GM21619 (cell line): ENCODE measurements around the gene SRSF12.

ENCODE experiments used
- ATAC-seq: cut with Tn5 transposase; IDR thresholded peaks from one replicate; pipeline ENCODE4 v1.9.1; 2021; ENCODE audit not compliant: unreplicated experiment

The SRSF12 gene

DNA sequence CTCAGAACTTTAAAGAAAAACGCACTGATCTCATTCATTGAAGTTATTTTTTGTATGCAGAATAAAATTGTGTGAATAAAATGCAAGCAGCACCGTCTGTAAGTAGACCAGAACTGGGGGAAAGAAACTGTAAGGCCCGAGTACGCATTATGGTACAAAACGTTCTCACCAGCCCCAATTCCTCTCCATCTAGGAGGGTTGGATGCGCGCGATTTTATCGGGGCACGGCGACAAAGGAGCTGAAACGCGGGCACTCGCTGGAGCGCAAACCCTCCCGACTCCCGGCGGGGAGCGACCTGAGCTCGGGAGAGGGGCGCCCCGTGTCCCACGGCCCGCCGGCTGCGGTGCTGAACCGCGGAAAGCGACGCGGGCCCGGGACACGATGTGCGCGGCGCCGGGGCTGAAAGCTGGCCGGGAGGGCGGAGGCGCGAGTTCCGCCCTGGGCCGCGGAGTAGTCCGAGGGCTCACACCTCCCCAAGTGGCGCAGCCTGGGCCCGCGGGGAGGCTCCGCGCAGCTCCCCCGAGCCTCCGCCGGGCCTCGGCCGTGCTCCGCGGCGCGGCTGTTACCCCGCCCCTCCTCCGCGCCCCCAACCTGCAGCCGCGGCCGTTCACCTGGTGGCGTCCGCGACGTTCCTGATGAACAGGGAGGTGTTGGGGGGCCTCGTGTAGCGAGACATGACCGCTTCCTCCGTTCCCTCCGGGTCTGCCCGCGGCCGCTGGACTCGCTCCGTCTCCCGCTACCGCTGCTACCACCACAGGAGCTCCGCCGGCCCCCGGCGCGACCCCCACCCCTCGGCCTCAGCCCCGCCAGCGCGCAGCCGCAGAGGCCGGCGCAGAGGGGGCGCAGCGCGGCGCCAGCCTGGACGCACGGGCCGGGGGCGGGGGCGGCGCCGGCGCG, at the start of gene SRSF12:
TSS of gene SRSF12 (minus strand) at position 861 of the 898 bp plus-strand sequence. CDS start at position 677, 184 bp downstream.
- peak; percentile 73 for ATAC-seq

DNA sequence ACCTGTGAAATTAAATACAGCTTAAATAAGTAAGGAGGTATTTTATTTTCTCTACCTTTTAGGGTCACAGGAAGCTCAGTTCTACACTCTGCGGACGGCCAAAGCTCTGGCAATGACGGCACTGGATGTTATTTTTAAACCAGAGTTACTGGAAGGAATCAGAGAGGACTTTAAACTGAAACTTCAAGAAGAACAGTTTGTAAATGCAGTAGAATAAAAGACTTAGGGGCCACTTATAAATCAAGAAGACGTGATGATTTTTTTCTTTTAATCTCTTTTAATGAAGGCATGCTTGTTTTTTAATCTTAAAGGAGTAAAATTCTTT, 44.1 kb upstream of the SRSF12 start:
- ATAC-seq: no peak

DNA sequence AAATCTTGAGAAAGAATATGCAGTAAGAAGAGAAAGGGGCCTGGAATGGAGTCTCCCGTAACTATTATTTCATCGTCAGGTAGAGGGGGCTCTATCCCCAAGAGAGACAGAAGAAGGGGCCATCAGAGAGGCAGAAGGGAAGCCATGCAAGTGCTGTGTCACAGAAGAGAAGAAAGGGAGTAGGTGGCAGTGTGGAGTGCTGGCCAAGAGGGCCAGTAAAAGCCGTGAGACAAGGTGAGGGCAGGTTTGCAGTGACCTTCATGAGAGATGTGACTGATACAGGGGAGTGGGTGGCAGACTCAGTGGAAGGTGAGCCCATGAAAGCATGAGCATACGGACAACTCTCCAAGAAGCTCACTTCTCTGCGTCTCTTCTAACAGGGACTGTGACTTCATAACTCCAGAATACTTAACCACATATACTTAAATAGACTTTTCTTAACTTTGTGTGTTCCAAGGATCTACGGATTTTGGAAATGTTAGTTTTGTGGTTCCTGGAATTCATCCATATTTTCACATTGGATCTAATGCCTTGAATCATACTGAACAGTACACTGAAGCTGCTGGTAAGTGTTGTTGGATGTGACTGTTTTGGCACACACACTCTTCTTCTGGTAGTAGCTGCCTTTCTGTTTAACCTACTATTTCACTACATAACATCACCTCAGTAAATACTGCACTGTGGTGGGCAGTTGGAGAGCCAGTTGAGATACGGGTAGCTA, 43.6 kb upstream of the SRSF12 start:
- no peak for ATAC-seq

DNA sequence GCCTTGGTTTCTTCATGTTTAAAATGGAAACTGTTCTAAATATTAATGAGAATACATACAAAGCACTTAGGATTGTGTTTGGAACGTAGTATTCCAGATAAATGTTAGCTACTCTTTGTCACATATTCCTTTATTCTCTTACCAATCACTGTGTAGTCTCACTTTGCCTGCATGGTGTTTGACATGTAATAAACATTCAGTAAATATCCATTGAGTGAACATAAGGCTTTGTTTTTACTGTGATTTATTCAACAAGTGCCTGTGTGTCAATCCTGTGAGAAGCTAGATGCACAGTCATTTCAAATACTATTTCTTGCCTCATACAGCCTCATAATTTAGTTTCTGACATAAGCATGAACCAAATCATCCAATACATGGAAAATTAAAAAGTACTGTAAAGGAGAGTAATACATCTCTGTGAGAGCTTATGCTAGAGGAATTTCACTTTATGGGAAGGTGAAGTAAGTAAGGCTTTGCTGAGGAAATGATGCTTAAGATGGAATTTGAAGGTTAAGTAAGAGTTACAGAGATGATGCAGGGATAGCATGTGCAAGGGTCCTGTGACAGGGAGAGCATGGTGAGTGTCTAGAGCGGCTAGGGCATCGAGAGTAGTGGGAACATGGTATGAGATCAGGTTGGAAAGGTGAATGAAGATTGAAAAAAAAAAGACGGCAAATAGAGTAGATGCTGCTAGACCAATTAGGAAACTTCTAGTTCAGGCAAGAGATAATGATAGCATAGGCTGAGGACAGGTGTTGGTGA, 42.6 kb upstream of the SRSF12 start:
- ATAC-seq: no peak

DNA sequence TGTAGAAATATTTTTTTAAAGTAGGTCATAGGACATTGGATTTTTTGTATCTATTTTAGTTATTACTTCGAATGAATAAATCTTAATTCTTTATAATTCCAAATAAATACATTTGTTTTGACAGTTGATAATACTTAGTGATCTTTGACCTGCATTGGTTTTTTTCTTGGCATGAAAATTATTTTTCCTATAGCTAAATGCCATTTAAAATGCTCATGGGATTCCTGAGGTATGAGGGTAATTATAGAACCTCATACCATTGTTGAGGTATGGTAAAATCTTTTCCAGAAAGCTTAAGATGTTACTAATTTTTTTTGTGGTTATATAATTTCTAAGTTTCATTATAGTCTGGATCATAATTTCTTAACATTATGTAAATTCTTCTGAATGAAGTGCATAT, 36.3 kb upstream of the SRSF12 start:
- ATAC-seq: no peak

DNA sequence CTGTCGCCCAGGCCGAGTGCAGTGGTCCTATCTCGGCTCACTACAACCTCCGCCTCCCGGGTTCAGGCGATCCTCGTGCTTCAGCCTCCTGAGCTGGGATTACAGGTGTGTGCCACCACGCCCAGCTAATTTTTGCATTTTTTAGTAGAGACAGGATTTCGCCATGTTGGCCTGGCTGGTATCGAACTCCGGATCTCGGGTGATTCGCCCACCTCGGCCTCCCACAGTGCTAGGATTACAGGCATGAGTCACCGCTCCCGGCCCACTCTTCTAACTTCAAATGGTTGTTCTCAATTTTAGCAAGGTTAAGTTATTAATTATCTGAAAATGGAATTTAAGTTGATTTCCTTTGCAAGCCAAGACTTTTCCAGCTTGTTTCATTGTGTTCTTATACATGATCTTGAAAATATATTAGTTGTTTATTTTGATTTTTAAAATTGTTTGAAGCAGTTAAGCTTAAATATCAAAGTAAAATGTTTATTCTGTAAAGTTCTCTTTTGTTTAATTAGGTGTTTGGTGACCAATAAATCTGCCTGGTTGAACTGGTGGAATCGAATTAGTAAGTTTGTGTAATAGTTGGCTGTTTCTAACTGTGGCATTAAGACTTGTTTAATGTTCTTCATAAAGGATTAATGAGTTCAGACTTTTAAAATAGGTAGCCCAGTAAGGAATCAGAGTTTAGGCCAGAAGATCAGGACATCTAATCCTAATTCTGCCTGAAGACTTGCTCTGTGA, 30.3 kb upstream of the SRSF12 start:
- ATAC-seq: no peak

DNA sequence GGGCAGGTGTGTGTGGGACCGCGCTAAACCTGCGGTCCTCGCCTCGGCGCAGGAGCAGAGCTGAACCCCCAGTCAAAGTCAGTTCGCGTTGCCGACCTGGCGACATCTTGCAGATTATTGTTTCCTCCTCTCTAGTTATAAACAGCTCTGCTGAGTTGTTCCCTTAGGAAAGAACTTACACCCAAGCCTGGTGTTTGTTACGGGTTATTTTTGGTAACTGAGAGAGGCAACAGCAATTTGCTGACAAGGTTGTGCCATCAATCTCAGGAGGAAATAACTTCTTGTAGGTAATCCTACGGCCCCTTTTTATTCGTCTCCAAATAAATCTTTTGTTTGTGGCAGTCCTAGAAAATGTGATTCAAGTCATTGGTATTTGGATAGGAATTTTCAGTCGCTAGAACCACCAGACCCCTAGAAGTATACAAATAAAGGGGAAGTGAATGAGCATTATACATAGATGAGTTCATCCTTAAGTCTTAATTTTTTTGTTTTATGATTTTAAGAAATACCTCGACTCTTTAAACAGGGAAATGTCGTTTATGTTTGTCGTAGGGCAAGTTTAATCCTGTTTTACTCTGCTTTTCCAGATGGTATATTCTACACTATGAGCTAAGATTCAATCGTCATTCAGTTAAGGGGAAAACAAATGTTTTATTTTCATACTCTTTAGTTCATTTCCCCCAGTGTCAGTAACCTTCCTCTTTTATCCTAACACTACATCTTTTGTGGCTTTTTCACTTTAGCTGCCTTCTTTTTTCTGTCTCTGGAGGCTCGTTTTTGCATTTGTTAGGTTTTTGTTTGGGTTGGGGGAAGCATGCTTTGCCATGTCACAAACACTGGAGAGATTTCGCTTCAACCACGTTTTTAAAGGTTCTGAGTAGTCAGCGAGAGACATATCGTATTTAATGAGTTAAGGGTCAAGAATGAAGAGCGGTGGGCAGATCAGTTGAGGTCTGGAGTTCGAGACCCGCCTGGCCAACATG, 29.1 kb upstream of the SRSF12 start:
- peak; percentile 30 for ATAC-seq

DNA sequence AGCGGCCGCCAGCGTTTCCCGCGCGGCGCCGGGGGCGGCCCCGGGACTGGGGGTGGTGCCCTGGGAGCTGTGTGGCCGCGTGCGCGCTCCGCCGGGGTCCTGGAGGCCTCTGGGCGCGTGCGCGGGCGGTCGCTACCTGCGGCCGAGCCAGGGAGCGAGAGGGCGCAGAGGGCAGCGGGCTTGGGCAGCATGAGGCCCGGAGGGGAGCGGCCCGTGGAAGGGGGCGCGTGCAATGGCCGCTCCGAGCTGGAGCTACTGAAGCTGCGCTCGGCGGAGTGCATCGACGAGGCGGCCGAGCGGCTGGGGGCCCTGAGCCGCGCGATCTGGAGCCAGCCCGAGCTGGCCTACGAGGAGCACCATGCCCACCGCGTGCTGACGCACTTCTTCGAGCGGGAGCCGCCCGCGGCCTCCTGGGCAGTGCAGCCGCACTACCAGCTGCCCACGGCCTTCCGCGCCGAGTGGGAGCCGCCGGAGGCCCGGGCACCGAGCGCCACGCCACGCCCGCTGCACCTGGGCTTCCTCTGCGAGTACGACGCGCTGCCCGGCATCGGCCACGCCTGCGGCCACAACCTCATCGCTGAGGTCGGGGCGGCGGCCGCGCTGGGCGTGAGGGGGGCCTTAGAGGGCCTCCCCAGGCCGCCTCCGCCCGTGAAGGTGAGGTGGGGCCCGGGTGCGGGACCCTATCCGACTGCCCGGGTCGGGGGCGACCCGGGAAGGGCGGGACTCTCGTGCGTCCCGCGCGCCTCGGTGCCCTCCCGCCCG, 28.3 kb upstream of the SRSF12 start, which contains the start of gene PM20D2:
TSS of gene PM20D2 (plus strand) at position 100 of the 762 bp plus-strand sequence. CDS start at position 190, 90 bp downstream.
- ATAC-seq: peak; percentile 61

DNA sequence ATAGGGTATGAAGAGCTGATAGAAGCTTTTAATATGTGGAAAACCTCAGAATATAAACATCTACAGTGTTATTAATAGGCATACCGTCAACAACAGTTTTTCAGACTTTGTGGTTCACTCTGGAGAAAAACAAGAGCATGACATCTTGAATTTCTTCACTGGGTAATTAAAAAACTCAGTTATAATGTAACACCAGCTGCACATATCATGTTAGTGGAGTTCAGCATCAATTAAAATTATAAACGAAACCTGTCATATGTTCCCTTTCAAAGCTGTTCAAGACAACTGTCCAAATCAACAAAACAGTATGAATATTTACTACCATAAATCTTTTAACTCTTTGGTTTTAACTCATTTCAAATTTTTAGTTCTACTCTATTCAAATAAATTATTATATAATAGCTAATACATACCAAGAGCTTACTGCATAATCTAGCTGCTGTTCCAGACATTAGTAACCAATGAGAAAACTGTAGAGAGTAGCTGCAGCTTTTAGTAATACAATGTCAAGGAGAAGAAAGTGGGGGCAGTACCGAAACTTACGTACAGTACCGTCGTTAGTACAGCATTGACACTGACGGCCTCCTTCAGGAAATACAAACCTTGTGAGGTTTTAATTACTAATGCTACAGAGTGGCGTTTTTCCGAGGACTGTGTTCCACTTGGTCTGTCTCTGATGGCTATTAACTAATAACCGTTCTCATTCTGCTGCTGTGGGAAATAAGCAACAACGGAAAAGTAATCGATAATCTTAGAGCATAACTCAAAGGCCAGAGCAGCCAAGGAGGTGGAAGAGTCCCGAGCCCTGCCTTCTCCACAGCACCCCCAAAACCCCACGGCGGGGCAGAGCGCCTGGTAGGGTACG, 27.5 kb upstream of the SRSF12 start:
- peak; percentile 63 for ATAC-seq

DNA sequence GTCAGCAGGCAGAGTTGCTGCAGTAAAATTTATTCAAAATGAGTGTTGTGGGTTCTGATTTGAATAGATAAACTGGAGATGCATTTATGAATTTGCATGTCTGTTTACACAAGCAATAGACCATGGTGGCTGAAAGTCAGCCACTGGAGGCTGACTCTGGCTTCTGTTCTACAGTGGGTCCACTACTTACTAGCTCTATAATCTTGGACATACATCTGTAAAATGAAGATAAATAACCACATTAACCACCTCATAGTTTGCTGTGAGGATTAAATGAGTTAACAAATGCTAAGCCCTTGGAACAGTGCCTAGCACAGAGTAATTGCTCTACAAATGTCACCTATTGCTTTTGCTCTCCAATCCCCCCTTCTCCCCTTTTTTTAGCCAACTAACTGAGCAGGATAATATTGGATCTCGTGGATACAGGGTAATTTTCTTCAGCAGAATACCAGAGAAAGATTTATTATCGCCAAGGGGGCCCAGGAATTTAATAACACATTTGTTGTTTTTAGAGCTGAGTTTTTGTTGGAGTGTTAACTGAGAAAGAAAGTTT, 26.6 kb upstream of the SRSF12 start:
- ATAC-seq: peak; percentile 35

DNA sequence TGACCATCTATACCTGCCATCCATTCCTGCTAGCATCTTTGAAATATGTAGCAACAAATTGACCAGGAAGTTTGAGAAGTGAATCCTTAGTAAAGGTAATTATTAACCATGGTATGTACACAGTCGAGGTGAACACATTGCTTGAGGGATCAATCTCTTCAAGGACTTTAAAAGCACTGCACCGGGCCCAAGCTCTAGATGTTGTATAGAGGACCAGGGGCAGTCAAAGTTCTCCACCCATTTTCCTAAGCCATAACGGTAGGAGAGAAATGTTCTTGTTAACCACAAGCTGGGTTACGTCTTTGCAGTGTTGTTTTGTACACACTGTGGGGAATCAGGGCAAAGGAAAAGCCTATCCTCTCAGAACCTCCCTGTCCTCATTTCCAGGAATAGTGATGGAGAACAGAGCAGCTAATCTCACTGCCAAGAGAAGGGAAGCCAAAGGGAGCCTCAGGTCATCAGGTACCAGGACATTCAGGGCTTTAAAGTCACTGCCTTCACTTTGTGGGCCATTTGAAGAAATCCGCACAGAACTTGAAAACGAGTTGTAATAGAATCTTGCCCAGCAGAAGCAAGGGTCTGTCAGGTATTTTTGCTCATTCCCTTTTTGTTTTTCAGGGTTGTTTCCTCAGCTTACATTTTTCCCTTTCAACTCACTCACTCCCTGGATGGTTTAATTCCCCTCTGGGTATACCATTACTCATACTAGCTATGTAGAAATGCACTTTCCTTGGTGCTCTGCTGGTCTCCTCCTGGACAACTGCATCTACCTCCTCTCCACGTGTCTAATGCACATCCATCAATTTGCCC, 22.7 kb upstream of the SRSF12 start:
- ATAC-seq: no peak

DNA sequence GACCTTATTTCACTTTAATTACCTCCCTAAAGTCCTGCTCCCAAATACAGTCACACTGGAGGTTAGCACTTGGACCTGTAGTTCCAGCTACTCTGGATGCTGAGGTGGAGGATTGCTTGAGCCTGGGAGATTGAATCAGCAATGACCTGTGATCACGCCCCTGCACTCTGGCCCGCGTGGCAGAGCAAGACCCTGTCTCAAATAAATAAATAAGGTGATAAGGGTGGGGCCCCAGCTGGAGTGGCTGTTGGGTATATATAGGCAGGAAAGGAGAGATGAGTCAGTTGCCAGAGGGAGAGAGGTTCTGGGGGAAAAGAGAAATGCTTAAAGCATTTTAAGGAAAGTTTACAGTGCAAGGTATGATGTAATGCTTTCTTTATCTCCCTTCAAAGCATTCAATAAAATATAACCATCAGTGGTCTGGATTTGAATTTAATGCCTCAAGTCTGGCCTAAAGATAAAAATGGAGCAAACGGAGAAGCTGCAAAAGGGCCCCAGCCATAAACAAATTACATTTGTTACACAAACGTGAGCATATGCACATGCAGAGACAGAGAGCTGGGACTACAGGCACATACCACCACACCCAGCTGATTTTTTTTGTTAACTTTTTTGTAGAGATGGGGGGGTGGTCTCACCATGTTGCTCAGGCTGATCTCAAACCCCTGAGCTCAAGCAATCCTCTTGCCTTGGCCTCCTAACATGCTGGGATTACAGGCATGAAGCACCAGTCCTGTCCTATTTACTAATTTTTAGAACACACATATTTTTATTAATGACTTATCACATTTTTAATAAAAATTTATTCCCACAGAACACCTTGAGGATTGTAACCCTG, 21.9 kb upstream of the SRSF12 start:
- ATAC-seq: no peak

DNA sequence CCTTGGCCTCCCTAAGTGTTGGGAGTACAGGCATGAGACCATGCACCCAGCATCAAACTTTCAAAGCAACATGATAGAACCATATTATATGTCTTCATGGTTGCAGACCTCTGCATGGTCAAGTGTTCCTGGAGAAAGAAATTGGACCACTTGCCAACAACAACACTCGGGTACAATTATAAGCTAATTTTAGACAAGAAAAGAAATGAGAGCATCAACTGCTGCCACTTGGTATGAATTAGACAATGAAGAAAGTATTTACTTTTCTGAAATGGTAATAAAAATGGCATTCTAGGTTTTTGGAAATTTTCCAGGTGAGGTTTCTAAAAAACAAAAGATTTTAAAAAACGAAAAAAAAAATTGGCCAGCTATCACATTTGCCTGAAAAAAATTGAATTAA, 20.3 kb upstream of the SRSF12 start:
- ATAC-seq: no peak

DNA sequence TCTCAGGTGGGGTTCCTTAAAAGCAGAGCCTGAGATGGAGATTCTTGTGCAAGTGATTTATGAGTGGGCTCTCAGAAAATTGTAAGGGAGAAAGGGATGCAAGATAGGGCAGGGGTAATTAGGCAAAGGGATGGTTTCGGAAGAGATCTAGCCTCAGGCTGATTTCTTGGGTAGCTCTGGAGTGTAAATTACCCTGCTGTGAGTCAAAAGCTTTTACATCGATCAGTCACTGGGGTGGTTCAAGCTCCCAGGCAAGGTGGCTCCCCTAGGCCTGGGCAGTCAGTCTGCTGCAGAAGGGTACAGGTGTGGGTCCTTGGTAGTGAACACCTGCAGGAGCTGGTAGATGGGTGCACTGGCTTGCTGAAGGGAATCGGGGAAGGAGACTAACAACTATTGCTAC, 16.9 kb upstream of the SRSF12 start:
- no peak for ATAC-seq

DNA sequence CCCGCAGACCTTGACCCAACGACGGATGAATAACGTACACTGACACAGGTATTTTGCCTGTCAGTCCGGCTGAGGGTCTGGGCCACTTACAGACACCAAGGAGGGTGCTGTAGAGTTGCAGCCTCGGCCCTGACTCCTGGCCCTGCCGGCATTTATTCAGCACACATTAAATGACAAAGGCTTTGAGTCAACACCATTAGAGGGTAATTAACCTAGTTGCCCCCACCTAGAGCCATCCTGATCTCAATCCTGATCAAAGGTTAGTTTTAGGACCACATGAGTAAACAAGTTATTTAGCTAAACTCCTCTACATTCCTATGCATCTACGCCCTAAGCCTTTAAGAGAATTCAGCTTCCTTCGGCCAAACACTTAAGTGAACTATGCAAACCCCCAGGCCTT, 16.1 kb upstream of the SRSF12 start:
- ATAC-seq: no peak

DNA sequence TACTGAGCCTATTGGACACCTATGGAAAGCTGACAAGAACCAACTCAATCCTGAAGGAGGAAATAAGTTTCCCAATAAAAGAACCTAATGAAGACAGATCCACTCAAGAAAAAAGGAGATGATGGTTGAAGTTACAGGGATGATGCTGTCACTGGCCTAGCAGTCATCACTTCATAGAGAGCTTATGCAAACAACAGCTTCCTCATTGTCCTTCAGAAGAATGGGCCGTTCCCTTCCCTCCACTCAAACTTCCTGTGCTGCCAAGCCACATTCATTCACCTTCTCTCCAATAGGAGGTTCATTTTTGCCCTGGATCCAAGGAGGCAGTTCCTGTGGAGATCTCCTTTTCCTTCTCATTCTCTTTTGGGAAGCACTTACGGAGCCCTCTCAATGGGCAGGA, 14.2 kb upstream of the SRSF12 start:
- no peak for ATAC-seq
